Type B pancreatic cell (in vitro differentiated cells): ENCODE results near the gene CCDC93. TPM values are rescaled to one million over a fixed set of nuclear protein-coding genes. Genes with fewer than 3 reads are reported as not detected.

Experiments used
- DNase-seq: peaks from one replicate; pipeline ENCODE4 v3.0.0; 2021; ENCODE audit warnings: mixed read lengths; ENCODE audit not compliant: unreplicated experiment; ENCODE audit errors: extremely low spot score
- H3K27ac Mint-ChIP-seq: 2 replicates; pipeline ENCODE4 v1.8.0; 2021; ENCODE audit warnings: mild to moderate bottlenecking, mixed read lengths
- H3K27me3 Mint-ChIP-seq: 2 replicates; pipeline ENCODE4 v1.8.0; 2021; ENCODE audit warnings: mixed read lengths
- H3K36me3 Mint-ChIP-seq: 2 replicates; pipeline ENCODE4 v1.8.0; 2021; ENCODE audit warnings: mixed read lengths
- H3K4me1 Mint-ChIP-seq: one replicate; pipeline ENCODE4 v1.8.0; 2021; ENCODE audit warnings: mixed read lengths; ENCODE audit not compliant: unreplicated experiment
- H3K4me3 Mint-ChIP-seq: 2 replicates; pipeline ENCODE4 v1.8.0; 2021; ENCODE audit warnings: mild to moderate bottlenecking, mixed read lengths
- H3K9me3 Mint-ChIP-seq: 2 replicates; pipeline ENCODE4 v1.8.0; 2021; ENCODE audit warnings: mixed read lengths
- CTCF ChIP-seq: fragments of 200-600 bp; sonication (generic); conservative IDR thresholded peaks from 2 replicates; pipeline ENCODE4 v1.5.0; 2021; ENCODE audit warnings: antibody characterized with exemption, mild to moderate bottlenecking
- total RNA-seq: library from RNA; stranded (reverse); gene quantifications from 2 replicates; pipeline ENCODE4 v1.2.1, GENCODE V29; 2021; ENCODE audit warnings: low replicate concordance

The CCDC93 gene
- total RNA-seq, 1 donor from 2014 or later = 36.7 TPM

DNA sequence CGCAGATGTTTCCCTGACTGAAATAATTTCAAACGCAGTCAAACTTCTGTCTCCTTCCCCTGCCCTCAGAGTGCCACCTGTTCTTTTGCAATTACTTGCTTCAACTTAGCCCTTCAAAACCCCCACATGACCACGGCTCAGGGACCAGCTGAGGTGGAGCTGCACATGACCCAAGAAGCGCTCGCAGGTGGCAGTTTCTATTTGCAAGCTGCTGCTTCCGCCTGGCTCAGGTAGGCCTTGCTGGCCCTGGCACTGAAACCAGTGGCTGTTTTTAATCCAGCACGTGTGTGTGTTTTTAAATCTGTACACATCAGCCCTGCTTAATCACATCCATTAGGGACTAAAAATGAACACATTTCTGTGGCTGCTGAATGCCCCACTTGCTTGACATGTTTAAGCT, 95.3 kb downstream of the CCDC93 start:
- TF ChIP-seq CTCF = no peak
- H3K27me3 Mint-ChIP-seq = no peaks in the 10 kb centered on the region
- no peak overlapping the region for H3K4me3 Mint-ChIP-seq

DNA sequence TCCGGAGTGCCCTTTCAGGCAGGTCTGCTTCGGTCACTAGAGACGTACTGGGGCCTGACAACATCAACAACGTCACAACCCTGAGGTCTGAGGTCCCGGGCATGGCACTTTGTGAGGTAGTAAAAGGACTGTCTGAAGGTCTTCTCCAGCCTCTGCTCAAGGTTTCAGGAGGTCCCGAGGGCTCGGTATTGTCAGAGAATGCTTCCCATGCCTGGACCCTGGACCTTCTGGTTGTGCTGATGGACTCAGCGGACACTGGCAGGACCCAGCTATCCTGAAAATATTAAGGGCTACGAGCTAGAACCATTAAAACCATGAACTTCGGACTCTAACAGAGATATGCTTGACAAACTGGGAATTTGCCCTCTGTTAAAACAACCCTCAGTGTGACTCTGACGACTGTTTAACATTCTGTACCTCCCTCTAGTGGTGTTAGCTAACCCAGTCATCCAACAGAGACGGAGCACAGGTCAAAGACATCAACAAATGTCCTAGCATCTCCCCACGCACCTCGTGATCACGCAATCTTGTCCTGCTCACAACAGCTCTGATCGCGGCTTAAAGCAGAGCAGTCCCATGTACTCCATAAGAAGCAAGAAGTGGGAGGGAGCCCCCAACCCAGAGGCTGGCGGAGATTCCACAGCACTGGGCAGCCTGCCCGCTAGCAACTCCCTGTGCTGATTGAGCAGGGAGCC, 96.5 kb downstream of the CCDC93 start:
- DNase-seq = no peak
- H3K4me3 Mint-ChIP-seq = no peak overlapping the region
- TF ChIP-seq CTCF = peak; percentile 36
- no peaks in the 10 kb centered on the region for H3K4me1 Mint-ChIP-seq
- no peak overlapping the region for H3K27ac Mint-ChIP-seq
- peaks cover 34% of the 10 kb centered on the region for H3K36me3 Mint-ChIP-seq
- H3K9me3 Mint-ChIP-seq = no peaks in the 10 kb centered on the region
- no peaks in the 10 kb centered on the region for H3K27me3 Mint-ChIP-seq

More for the DNA sequence above, 95.3 kb downstream of the CCDC93 start:
- no peak for DNase-seq
- Mint-ChIP-seq H3K27ac (peak overlapping the region; percentile 31), H3K9me3 (no peaks in the 10 kb centered on the region), H3K4me1 (no peaks in the 10 kb centered on the region), H3K36me3 (peaks cover 42% of the 10 kb centered on the region)

GRCh38 chr2:117902933-117903332, 110.9 kb downstream of the CCDC93 start:
- no peaks in the 10 kb centered on the region for H3K4me1 Mint-ChIP-seq
- H3K4me3 Mint-ChIP-seq = no peak overlapping the region
- H3K27me3 Mint-ChIP-seq = peaks cover 3% of the 10 kb centered on the region
- no peak overlapping the region for H3K27ac Mint-ChIP-seq
- no peak for TF ChIP-seq CTCF
- no peaks in the 10 kb centered on the region for H3K36me3 Mint-ChIP-seq
- H3K9me3 Mint-ChIP-seq = peaks cover 4% of the 10 kb centered on the region
- DNase-seq = no peak

GRCh38 chr2:117888897-117889296, 125.0 kb downstream of the CCDC93 start:
- DNase-seq = no peak
- no peak overlapping the region for H3K4me3 Mint-ChIP-seq
- H3K9me3 Mint-ChIP-seq = no peaks in the 10 kb centered on the region
- no peaks in the 10 kb centered on the region for H3K4me1 Mint-ChIP-seq
- TF ChIP-seq CTCF = no peak
- no peak overlapping the region for H3K27ac Mint-ChIP-seq
- no peaks in the 10 kb centered on the region for H3K36me3 Mint-ChIP-seq
- H3K27me3 Mint-ChIP-seq = peaks cover 17% of the 10 kb centered on the region

- Mint-ChIP-seq H3K27ac (no peak overlapping the region), H3K27me3 (peaks cover 14% of the 10 kb centered on the region), H3K36me3 (no peaks in the 10 kb centered on the region), H3K4me3 (no peak overlapping the region), H3K4me1 (no peaks in the 10 kb centered on the region), H3K9me3 (no peaks in the 10 kb centered on the region)
- TF ChIP-seq CTCF = no peak
- DNase-seq = no peak
Observed at GRCh38 chr2:117885308-117885707, 128.6 kb downstream of the CCDC93 start.
